Endothelial cell of umbilical vein (primary cell): Measurements from ENCODE around the gene PODXL2. TPM values are rescaled to one million over a fixed set of nuclear protein-coding genes. Genes with fewer than 3 reads are reported as not detected.

Source experiments
- BruUV-seq: library from RNA; stranded (reverse); fragments of 400-500 nt; replicated peaks from 2 replicates; lab custom pipeline; 2021; lab: Mats Ljungman, UMichigan
- CTCF ChIA-PET: fragments of 300-600, 350-600 bp; sonication (Branson Sonifier 250); formaldehyde crosslinking; loops from one replicate; lab custom pipeline; 2021; ENCODE audit warnings: antibody characterized with exemption, inconsistent platforms; lab: Charles Lee
- POLR2A ChIA-PET: fragments of 300-600, 350-600 bp; sonication (Branson Sonifier 250); formaldehyde crosslinking; loops from one replicate; lab custom pipeline; 2021; ENCODE audit warnings: antibody characterized with exemption, inconsistent platforms; lab: Charles Lee
- DNase-seq: peaks from one replicate; pipeline ENCODE4 v3.0.0-alpha.2; 2011; ENCODE audit warnings: low read depth, low spot score
- FAIRE-seq: peaks from 2 replicates; lab custom pipeline; 2011; peaks lifted over from hg19 to GRCh38; lab: Jason Lieb, UNC
- H2AFZ ChIP-seq: 2 replicates; pipeline ENCODE4 v1.6.0; 2012; ENCODE audit warnings: low read depth, low read length, control low read depth, inconsistent platforms
- H3K27ac ChIP-seq: 2 replicates; pipeline ENCODE4 v1.5.1; 2011; ENCODE audit warnings: low read depth, mild to moderate bottlenecking, control low read depth, low read length, moderate library complexity; ENCODE audit not compliant: insufficient read depth
- H3K27me3 ChIP-seq, 2 experiments: 2 replicates each; pipeline versions ENCODE4 v1.6.0 to v1.6.1; 2011; ENCODE audit warnings: low read length in 2 of 2, mixed read lengths in 1 of 2; ENCODE audit not compliant: control insufficient read depth in 2 of 2, insufficient read depth in 2 of 2
- H3K36me3 ChIP-seq, 2 experiments: 2 replicates in 1 of 2; 3 replicates in 1 of 2; pipeline ENCODE4 v1.5.1; 2011; ENCODE audit warnings: low read length in 2 of 2, mild to moderate bottlenecking in 1 of 2, moderate library complexity in 1 of 2; ENCODE audit not compliant: control insufficient read depth in 2 of 2, insufficient read depth in 2 of 2; ENCODE audit errors: extremely low read depth in 1 of 2
- H3K4me1 ChIP-seq: 3 replicates; pipeline ENCODE4 v1.5.1; 2011; ENCODE audit warnings: mild to moderate bottlenecking, low read length; ENCODE audit not compliant: control insufficient read depth, insufficient read depth; ENCODE audit errors: extremely low read depth
- H3K4me2 ChIP-seq: 2 replicates; pipeline ENCODE4 v1.6.1; 2011; ENCODE audit warnings: low read length, control low read depth, mixed read lengths; ENCODE audit not compliant: insufficient read depth
- H3K4me3 ChIP-seq, 3 experiments: fragments of 200-600 bp in 1 of 3; sonication (generic), shearing (Covaris generic) in 1 of 3; replicated peaks in 1 of 3; 2 replicates each; pipeline ENCODE4 v1.5.1; 2011 to 2016; ENCODE audit warnings: control low read depth in 3 of 3, low read length in 3 of 3, mild to moderate bottlenecking in 2 of 3, inconsistent platforms in 1 of 3, low read depth in 1 of 3, moderate library complexity in 1 of 3; ENCODE audit not compliant: insufficient read depth in 1 of 3
- H3K79me2 ChIP-seq: 2 replicates; pipeline ENCODE4 v1.6.0; 2012; ENCODE audit warnings: low read length, inconsistent platforms; ENCODE audit not compliant: control insufficient read depth, insufficient read depth
- H3K9ac ChIP-seq: replicated peaks from 2 replicates; pipeline ENCODE3; 2011; ENCODE audit warnings: low read length, control low read depth; ENCODE audit not compliant: insufficient read depth; ENCODE audit errors: extremely low read depth
- H3K9me1 ChIP-seq: replicated peaks from 3 replicates; pipeline ENCODE4 v1.6.0; 2011; ENCODE audit warnings: mild to moderate bottlenecking, low read length; ENCODE audit not compliant: control insufficient read depth, insufficient read depth; ENCODE audit errors: extremely low read depth
- H3K9me3 ChIP-seq: replicated peaks from 2 replicates; pipeline ENCODE4 v1.5.1; 2012; ENCODE audit warnings: low read length, inconsistent platforms; ENCODE audit not compliant: control insufficient read depth, insufficient read depth
- H4K20me1 ChIP-seq: replicated peaks from 2 replicates; pipeline ENCODE3; 2011; ENCODE audit warnings: mild to moderate bottlenecking, low read length; ENCODE audit not compliant: control insufficient read depth, insufficient read depth; ENCODE audit errors: extremely low read depth
- CTCF ChIP-seq, 2 donors: IDR thresholded peaks; 1 replicate in 1 of 2; 2 replicates in 1 of 2; pipeline ENCODE4 v1.5.1; 2011; ENCODE audit warnings: low read length in 2 of 2, mild to moderate bottlenecking in 2 of 2, moderate library complexity in 2 of 2, control low read depth in 1 of 2, inconsistent platforms in 1 of 2, low read depth in 1 of 2; ENCODE audit not compliant: insufficient read depth in 1 of 2; ENCODE audit errors: extremely low read depth in 1 of 2
- EZH2 ChIP-seq: IDR thresholded peaks from 2 replicates; pipeline ENCODE4 v1.6.1; 2012; ENCODE audit warnings: borderline replicate concordance, low read depth, mild to moderate bottlenecking, moderate library complexity, low read length, inconsistent platforms; ENCODE audit not compliant: severe bottlenecking
- FOS ChIP-seq: IDR thresholded peaks from 2 replicates; pipeline ENCODE4 v1.6.1; 2011; ENCODE audit warnings: mild to moderate bottlenecking, low read length, moderate library complexity, borderline replicate concordance; ENCODE audit not compliant: insufficient read depth
- GATA2 ChIP-seq: IDR thresholded peaks from 2 replicates; pipeline ENCODE4 v1.7.0; 2011; ENCODE audit warnings: low read depth, mild to moderate bottlenecking, moderate library complexity, mixed read lengths, low read length; ENCODE audit not compliant: insufficient read length, insufficient read depth
- JUN ChIP-seq: IDR thresholded peaks from 2 replicates; pipeline ENCODE4 v1.6.1; 2011; ENCODE audit warnings: borderline replicate concordance, low read depth; ENCODE audit not compliant: insufficient read length, insufficient read depth
- MAX ChIP-seq: IDR thresholded peaks from 2 replicates; pipeline ENCODE4 v1.6.1; 2011; ENCODE audit not compliant: insufficient read depth, insufficient read length
- MYC ChIP-seq: IDR thresholded peaks from one replicate; pipeline ENCODE4 v1.6.1; 2011; ENCODE audit warnings: mild to moderate bottlenecking, low read depth, low read length
- POLR2A ChIP-seq: IDR thresholded peaks from 2 replicates; pipeline ENCODE4 v1.6.1; 2012; ENCODE audit warnings: low read depth, mild to moderate bottlenecking, control low read depth, low read length
- POLR2AphosphoS5 ChIP-seq: IDR thresholded peaks from 2 replicates; pipeline ENCODE4 v1.6.1; 2012; ENCODE audit warnings: low read depth, mild to moderate bottlenecking, control low read depth, low read length, moderate library complexity; ENCODE audit not compliant: insufficient read depth
- dilution Hi-C: fragments of 300-500 bp; cut with MboI; formaldehyde crosslinking; loops from one replicate; pipeline ENCODE4 v1.15.0; 2019; ENCODE audit warnings: low sequenced_read_pairs; ENCODE audit not compliant: extremely low pct_ligation_motif_present
- intact Hi-C: fragments of 100-400 bp; cut with micrococcal nuclease; formaldehyde crosslinking; loops from one replicate; pipeline ENCODE4 v1.10.0; 2022
- polyA plus RNA-seq, 4 experiments: library from polyadenylated mRNA; depleted of rRNA in 3 of 4; stranded (reverse) in 3 of 4; unstranded in 1 of 4; fragments of >200 nt; gene quantifications; 2 replicates each; pipeline versions ENCODE4 v1.2.1 to v1.2.3, GENCODE V29; 2011 to 2012; ENCODE audit warnings: missing spikeins in 1 of 4
- total RNA-seq: library from RNA; stranded (reverse); gene quantifications from 2 replicates; pipeline ENCODE4 v1.2.3, GENCODE V29; 2021

PODXL2 gene
- total and polyA plus RNA-seq, 2 donors (not counting 3 experiments of a cell fraction or from before 2014, with no cell fraction given) = 5.5 to 6.5 TPM

- no peak for TF ChIP-seq JUN
- TF ChIP-seq EZH2 = no peak
- TF ChIP-seq GATA2 = no peak
- TF ChIP-seq FOS = no peak
- TF ChIP-seq MYC = no peak
- no peak for TF ChIP-seq POLR2A
- TF ChIP-seq CTCF (IDR thresholded peaks at IDR 0.05; ENCODE audit: extremely low read depth in 1 of 2, insufficient read depth in 1 of 2, low read depth in 1 of 2, low read length in 2 of 2) = no peak
- TF ChIP-seq MAX = no peak
- TF ChIP-seq POLR2AphosphoS5 = no peak
- POLR2A ChIA-PET = no interaction called here
- H3K27ac ChIP-seq = no peak overlapping the region
- DNase-seq = no peak
- dilution Hi-C loops (no loop called here), intact Hi-C loops (no loop called here)
- BruUV-seq = no TSS peak
- H3K4me2 ChIP-seq = no peak overlapping the region
- no peak overlapping the region for H3K9ac ChIP-seq
- H3K79me2 ChIP-seq = no peaks in the 10 kb centered on the region
- CTCF ChIA-PET = interaction anchor here (4.6 kb wide), 1 partner anchor 12 kb away, joined by 25 read pairs; no protein-coding TSS in a partner anchor
- H3K4me1 ChIP-seq = peaks cover 10% of the 10 kb centered on the region
- H3K36me3 ChIP-seq = no peaks in the 10 kb centered on the region
- no peak overlapping the region for H3K4me3 ChIP-seq
- no peak overlapping the region for H2AFZ ChIP-seq
- H3K9me1 ChIP-seq = no peaks in the 10 kb centered on the region
- FAIRE-seq = no peak
- no peaks in the 10 kb centered on the region for H4K20me1 ChIP-seq
- H3K9me3 ChIP-seq = no peaks in the 10 kb centered on the region
- no peaks in the 10 kb centered on the region for H3K27me3 ChIP-seq
Observed at GRCh38 chr3:127708837-127709236, 79.9 kb downstream of the PODXL2 start.
